H1 (cell line): ENCODE measurements around the gene DDX50. TPM values are rescaled to one million over a fixed set of nuclear protein-coding genes. Genes with fewer than 3 reads are reported as not detected.
"Not testable (repeated sequence)": the region's sequence is repeated elsewhere in the genome, so short reads cannot be mapped to it uniquely, and the experiment has no call there.

ENCODE experiments used
- CTCF ChIA-PET: fragments of 300-600 bp; sonication (Branson Sonifier 250); formaldehyde crosslinking; loops from one replicate; lab custom pipeline; 2021; ENCODE audit not compliant: partially characterized antibody; lab: Charles Lee
- POLR2A ChIA-PET: fragments of 300-600 bp; sonication (Branson Sonifier 250); formaldehyde crosslinking; loops from one replicate; lab custom pipeline; 2021; ENCODE audit warnings: inconsistent platforms; ENCODE audit not compliant: partially characterized antibody; lab: Charles Lee
- DNase-seq, 2 experiments: peaks; one replicate each; pipeline versions ENCODE4 v3.0.0 to v3.0.0-alpha.2; 2010 to 2022; ENCODE audit warnings: low spot score in 2 of 2, low read depth in 1 of 2, mixed read lengths in 1 of 2
- FAIRE-seq: peaks from 2 replicates; lab custom pipeline; 2011; peaks lifted over from hg19 to GRCh38; lab: Jason Lieb, UNC
- H2AFZ ChIP-seq: 2 replicates; pipeline ENCODE4 v1.8.1; 2012; ENCODE audit warnings: low read length, inconsistent platforms
- H2AK5ac ChIP-seq: 2 replicates; pipeline ENCODE4 v1.6.1; 2013; ENCODE audit warnings: low read depth, low read length
- H2BK120ac ChIP-seq: replicated peaks from 2 replicates; pipeline ENCODE3; 2013; ENCODE audit warnings: low read depth, low read length, inconsistent platforms
- H2BK12ac ChIP-seq: 2 replicates; pipeline ENCODE4 v1.6.1; 2013; ENCODE audit warnings: low read depth, low read length
- H2BK15ac ChIP-seq: 2 replicates; pipeline ENCODE4 v1.6.1; 2013; ENCODE audit warnings: low read length
- H2BK20ac ChIP-seq: 2 replicates; pipeline ENCODE4 v1.6.1; 2013; ENCODE audit warnings: low read length
- H2BK5ac ChIP-seq: 2 replicates; pipeline ENCODE4 v1.6.1; 2013; ENCODE audit warnings: low read depth, low read length
- H3K14ac ChIP-seq: 2 replicates; pipeline ENCODE4 v1.6.1; 2013; ENCODE audit warnings: inconsistent platforms; ENCODE audit not compliant: insufficient read length
- H3K18ac ChIP-seq: 2 replicates; pipeline ENCODE4 v1.6.1; 2013; ENCODE audit warnings: low read length; ENCODE audit errors: extremely low read depth
- H3K23ac ChIP-seq: 2 replicates; pipeline ENCODE4 v1.6.1; 2013; ENCODE audit warnings: inconsistent platforms; ENCODE audit not compliant: insufficient read length
- H3K23me2 ChIP-seq: 2 replicates; pipeline ENCODE4 v1.6.1; 2013; ENCODE audit warnings: low read depth, low read length
- H3K27ac ChIP-seq: 2 replicates; pipeline ENCODE4 v1.6.1; 2011; ENCODE audit warnings: low read depth, low read length, inconsistent platforms
- H3K27me3 ChIP-seq, 4 experiments: replicated peaks in 1 of 4; 1 replicate in 1 of 4; 2 replicates in 3 of 4; pipeline versions ENCODE4 v1.6.1 to v1.8.1; 2011 to 2013; ENCODE audit warnings: low read length in 3 of 4, mild to moderate bottlenecking in 3 of 4, inconsistent platforms in 2 of 4, mixed read lengths in 2 of 4, moderate library complexity in 1 of 4; ENCODE audit not compliant: control insufficient read depth in 3 of 4, insufficient read depth in 3 of 4; ENCODE audit errors: extremely low read depth in 1 of 4
- H3K36me3 ChIP-seq, 4 experiments: 2 replicates each; pipeline versions ENCODE4 v1.6.1 to v1.8.1; 2011 to 2013; ENCODE audit warnings: mild to moderate bottlenecking in 4 of 4, low read length in 3 of 4, moderate library complexity in 2 of 4, control low read depth in 1 of 4, inconsistent platforms in 1 of 4; ENCODE audit not compliant: insufficient read depth in 4 of 4, control insufficient read depth in 2 of 4
- H3K4ac ChIP-seq: replicated peaks from 2 replicates; pipeline ENCODE3; 2013; ENCODE audit warnings: low read length, low read depth, mixed read lengths, inconsistent platforms; ENCODE audit not compliant: insufficient read length
- H3K4me1 ChIP-seq, 4 experiments: replicated peaks in 1 of 4; 1 replicate in 1 of 4; 2 replicates in 3 of 4; pipeline versions ENCODE4 v1.6.1 to v1.8.1; 2011 to 2013; ENCODE audit warnings: low read length in 3 of 4, inconsistent platforms in 2 of 4, mixed read lengths in 1 of 4; ENCODE audit not compliant: insufficient read depth in 4 of 4, control insufficient read depth in 3 of 4
- H3K4me2 ChIP-seq, 2 experiments: 2 replicates each; pipeline versions ENCODE4 v1.6.1 to v1.8.1; 2011 to 2013; ENCODE audit warnings: low read depth in 2 of 2, low read length in 2 of 2, control low read depth in 1 of 2, inconsistent platforms in 1 of 2, mild to moderate bottlenecking in 1 of 2; ENCODE audit not compliant: insufficient read depth in 1 of 2
- H3K4me3 ChIP-seq, 4 experiments: fragments of 200-600, 300-600 bp in 1 of 4; sonication (generic), shearing (Covaris generic), sonication (Bioruptor Twin) in 1 of 4; 2 replicates each; pipeline versions ENCODE4 v1.5.1 to v1.8.1; 2011 to 2016; ENCODE audit warnings: low read length in 4 of 4, low read depth in 3 of 4, control low read depth in 2 of 4, inconsistent platforms in 2 of 4, mild to moderate bottlenecking in 2 of 4, mixed read lengths in 1 of 4, moderate library complexity in 1 of 4; ENCODE audit not compliant: insufficient read depth in 2 of 4; ENCODE audit errors: extremely low read depth in 1 of 4
- H3K56ac ChIP-seq: replicated peaks from 2 replicates; pipeline ENCODE3; 2013; ENCODE audit warnings: low read depth, mild to moderate bottlenecking, mixed read lengths, low read length, inconsistent platforms; ENCODE audit not compliant: insufficient read length
- H3K79me1 ChIP-seq: 2 replicates; pipeline ENCODE4 v1.6.1; 2013; ENCODE audit warnings: low read depth, low read length, control low read depth
- H3K79me2 ChIP-seq, 2 experiments: 2 replicates each; pipeline versions ENCODE4 v1.6.1 to v1.8.1; 2012 to 2013; ENCODE audit warnings: low read length in 2 of 2, mild to moderate bottlenecking in 2 of 2, inconsistent platforms in 1 of 2; ENCODE audit not compliant: insufficient read depth in 2 of 2, control insufficient read depth in 1 of 2
- H3K9ac ChIP-seq, 4 experiments: replicated peaks in 1 of 4; 1 replicate in 1 of 4; 2 replicates in 3 of 4; pipeline versions ENCODE4 v1.6.1 to v1.8.1; 2011 to 2013; ENCODE audit warnings: low read depth in 3 of 4, low read length in 3 of 4, control low read depth in 2 of 4, mild to moderate bottlenecking in 2 of 4, moderate library complexity in 2 of 4, inconsistent platforms in 1 of 4; ENCODE audit errors: extremely low read depth in 1 of 4
- H3K9me3 ChIP-seq, 2 experiments: 2 replicates each; pipeline versions ENCODE4 v1.6.1 to v1.8.1; 2012 to 2013; ENCODE audit warnings: mild to moderate bottlenecking in 2 of 2, moderate library complexity in 2 of 2, control low read depth in 1 of 2, inconsistent platforms in 1 of 2, low read depth in 1 of 2, low read length in 1 of 2, mixed read lengths in 1 of 2; ENCODE audit not compliant: insufficient read depth in 2 of 2
- H4K20me1 ChIP-seq, 2 experiments: replicated peaks in 1 of 2; 2 replicates each; pipeline versions ENCODE3 to v1.8.1; 2011 to 2013; ENCODE audit warnings: inconsistent platforms in 2 of 2, low read length in 2 of 2, mild to moderate bottlenecking in 1 of 2; ENCODE audit not compliant: insufficient read depth in 2 of 2, control insufficient read depth in 1 of 2
- H4K5ac ChIP-seq: 2 replicates; pipeline ENCODE4 v1.6.1; 2013; ENCODE audit warnings: low read length, low read depth, mixed read lengths, inconsistent platforms; ENCODE audit not compliant: insufficient read length
- H4K8ac ChIP-seq: 2 replicates; pipeline ENCODE4 v1.8.0; 2013; ENCODE audit warnings: mild to moderate bottlenecking, moderate library complexity, low read length, inconsistent platforms; ENCODE audit not compliant: insufficient read depth; ENCODE audit errors: extremely low read depth
- H4K91ac ChIP-seq: replicated peaks from 2 replicates; pipeline ENCODE3; 2013; ENCODE audit warnings: low read length, mixed read lengths, inconsistent platforms; ENCODE audit not compliant: insufficient read length
- WGBS, 2 experiments: shearing (Covaris generic) in 1 of 2; methylation state at CpG; one replicate each; pipeline versions ENCODE4 v1.1.6 to v1.1.7; 2013 to 2015; ENCODE audit warnings: low lambda C conversion rate in 2 of 2, mixed read lengths in 2 of 2, inconsistent platforms in 1 of 2, low coverage in 1 of 2, missing lambda C conversion rate in 1 of 2; ENCODE audit not compliant: insufficient replicate concordance in 2 of 2, insufficient coverage in 1 of 2, insufficient read length in 1 of 2; ENCODE audit errors: extremely low coverage in 1 of 2, missing lambda C conversion rate in 1 of 2; 5-methylcytosine and 5-hydroxymethylcytosine counted together
- polyA plus RNA-seq, 7 experiments: library from polyadenylated mRNA; depleted of rRNA in 3 of 7; stranded (reverse) in 5 of 7; unstranded in 2 of 7; fragments of >200 nt in 5 of 7; fragments of 200-250 nt in 2 of 7; gene quantifications; 1 replicate in 5 of 7; 2 replicates in 1 of 7; 4 replicates in 1 of 7; pipeline versions ENCODE4 v1.2.1 to v1.2.3, GENCODE V29; 2011 to 2013; ENCODE audit warnings: missing spikeins in 2 of 7, mixed read lengths in 2 of 7
- total RNA-seq: library from RNA; stranded (reverse); fragmentation: NEBNext Ultra II Directional; extraction: Animal tissue kit (Norgen Biotek cat#: 25700); gene quantifications from 2 replicates; pipeline ENCODE4 v1.2.1, GENCODE V29; 2021

Gene DDX50
- total and polyA plus RNA-seq, 2 of the 8 experiments (the other 6 are each of a cell fraction or from before 2014, with no cell fraction given): 20.0 to 36.5 TPM

- H3K79me1 ChIP-seq, H4K20me1 ChIP-seq, H4K8ac ChIP-seq, H3K14ac ChIP-seq, H3K4ac ChIP-seq, H3K4me3 ChIP-seq, H2AFZ ChIP-seq, H3K4me2 ChIP-seq, H2AK5ac ChIP-seq, H2BK15ac ChIP-seq, H3K27me3 ChIP-seq, H3K18ac ChIP-seq, H2BK120ac ChIP-seq, H3K9ac ChIP-seq, H2BK20ac ChIP-seq, FAIRE-seq, H3K4me1 ChIP-seq, H3K23me2 ChIP-seq, H3K9me3 ChIP-seq, H3K56ac ChIP-seq, H3K36me3 ChIP-seq, H2BK12ac ChIP-seq, H4K91ac ChIP-seq, H3K79me2 ChIP-seq, H3K23ac ChIP-seq, H4K5ac ChIP-seq, H2BK5ac ChIP-seq, H3K27ac ChIP-seq, DNase-seq: not testable (repeated sequence)
- ChIA-PET POLR2A (interaction anchor here (0.9 kb wide), 1 partner anchor 50 kb away, joined by 3 read pairs; no protein-coding TSS in a partner anchor), CTCF (interaction anchor here (0.6 kb wide), 1 partner anchor 50 kb away, joined by 3 read pairs; no protein-coding TSS in a partner anchor)
- WGBS, 2 experiments: 93% methylated on average over 3 of the region's 8 CpGs; no CpG with 5 or more reads in 1 of the 2 experiments
Observed at GRCh38 chr10:68929888-68930287, 28.8 kb downstream of the DDX50 start.

- H3K79me2 ChIP-seq, H3K4me3 ChIP-seq, H3K56ac ChIP-seq, H3K9me3 ChIP-seq, H3K4ac ChIP-seq, H2AK5ac ChIP-seq, H3K18ac ChIP-seq, H2BK15ac ChIP-seq, H3K4me1 ChIP-seq, H3K14ac ChIP-seq, H3K23ac ChIP-seq, CTCF ChIA-PET, H3K27me3 ChIP-seq, H2BK20ac ChIP-seq, DNase-seq, H4K91ac ChIP-seq, H2BK5ac ChIP-seq, H3K27ac ChIP-seq, FAIRE-seq, H2AFZ ChIP-seq, H4K20me1 ChIP-seq, H3K23me2 ChIP-seq, H4K8ac ChIP-seq, H3K79me1 ChIP-seq, H3K4me2 ChIP-seq, H4K5ac ChIP-seq, H2BK12ac ChIP-seq, H3K9ac ChIP-seq, H2BK120ac ChIP-seq: not testable (repeated sequence)
- whole genome bisulfite sequencing, 2 experiments: 97% methylated on average over 3 of the region's 3 CpGs; no CpG with 5 or more reads in 1 of the 2 experiments
- H3K36me3 ChIP-seq: peaks cover 2 to 15% (median 8%) of the 10 kb centered on the region in 4 experiments; a peak in 4 of 8 replicates
- POLR2A ChIA-PET: interaction anchor here (1.1 to 2.8 kb wide), 3 partner anchors 8 to 55 kb away, joined by 3 to 15 read pairs (median 4); partner anchors contain the start of gene DDX21
Observed at GRCh38 chr10:68932860-68933259, 31.7 kb downstream of the DDX50 start.
